Subcutaneous abdominal adipose tissue (tissue), 5 donors: ENCODE measurements around the gene SYNGR3.
A peak's percentile ranks its signal among the peaks of the same experiment; 100 is the strongest.
"Not testable (repeated sequence)": the region's sequence is repeated elsewhere in the genome, so short reads cannot be mapped to it uniquely, and the experiment has no call there.

Experiments
- H3K27ac ChIP-seq: one replicate; pipeline ENCODE4 v1.7.0; 2013; ENCODE audit warnings: low read depth, mild to moderate bottlenecking, inconsistent platforms, low read length, moderate library complexity
- H3K27me3 ChIP-seq, 5 donors: one replicate each; pipeline ENCODE4 v1.7.0; 2013; ENCODE audit warnings: low read length in 5 of 5, inconsistent platforms in 1 of 5; ENCODE audit not compliant: control insufficient read depth in 5 of 5, insufficient read depth in 4 of 5
- H3K36me3 ChIP-seq, 5 donors: one replicate each; pipeline ENCODE4 v1.7.0; 2013; ENCODE audit warnings: low read length in 5 of 5; ENCODE audit not compliant: control insufficient read depth in 5 of 5, insufficient read depth in 5 of 5
- H3K4me1 ChIP-seq, 5 donors: one replicate each; pipeline ENCODE4 v1.7.0; 2013; ENCODE audit warnings: low read length in 5 of 5, mild to moderate bottlenecking in 3 of 5, moderate library complexity in 1 of 5; ENCODE audit not compliant: control insufficient read depth in 5 of 5, insufficient read depth in 5 of 5
- H3K4me3 ChIP-seq, 5 donors: one replicate each; pipeline ENCODE4 v1.7.0; 2013; ENCODE audit warnings: low read length in 5 of 5, low read depth in 1 of 5
- H3K9ac ChIP-seq, 5 donors: one replicate each; pipeline ENCODE4 v1.7.0; 2013; ENCODE audit warnings: low read length in 5 of 5, mild to moderate bottlenecking in 4 of 5, moderate library complexity in 3 of 5
- H3K9me3 ChIP-seq, 5 donors: one replicate each; pipeline ENCODE4 v1.7.0; 2013; ENCODE audit warnings: low read length in 5 of 5; ENCODE audit not compliant: control insufficient read depth in 5 of 5
- donor health status: healthy.
- donor health status: healthy.
- donor health status: healthy.
- donor health status: healthy.
- donor health status: healthy.

SYNGR3 gene

DNA sequence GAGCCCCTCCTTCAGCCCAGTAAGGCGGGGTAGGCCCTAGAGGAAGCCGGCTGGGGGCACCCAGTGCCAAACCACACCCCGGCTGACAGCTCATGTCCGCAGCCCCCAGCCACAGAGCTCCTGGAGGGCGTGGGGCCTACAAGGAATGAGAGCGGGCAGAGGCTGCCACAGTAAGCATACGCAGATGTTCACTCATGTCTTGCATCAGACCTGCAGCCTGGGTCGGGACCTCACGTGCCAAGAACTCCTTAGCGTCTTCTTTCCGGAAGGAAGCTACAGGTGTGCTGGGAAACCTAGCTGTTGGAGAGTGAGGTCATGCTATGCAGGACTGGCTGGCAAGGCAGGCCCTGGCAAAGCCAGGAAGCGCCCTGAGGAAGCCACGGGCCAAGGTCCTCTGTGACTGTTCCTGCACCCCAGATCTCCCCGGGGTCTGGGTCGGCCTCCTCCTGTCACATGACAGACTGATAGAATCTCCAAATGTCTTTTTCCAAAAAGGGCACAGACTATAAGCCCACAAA, 18.3 kb downstream of the SYNGR3 start:
- Histone ChIP-seq H3K27me3 (no peaks in the 10 kb centered on the region), H3K27ac (peak overlapping the region; percentile 79), H3K36me3 (peaks cover 0 to 5% (median 5%) of the 10 kb centered on the region in 5 donors), H3K9ac (peak overlapping the region; percentile 53 to 90 (median 60)), H3K4me3 (peak overlapping the region in 4 of 5 donors; percentile 38 to 77 (median 62)), H3K9me3 (no peaks in the 10 kb centered on the region), H3K4me1 (peaks cover 17 to 70% (median 66%) of the 10 kb centered on the region in 5 donors)

DNA sequence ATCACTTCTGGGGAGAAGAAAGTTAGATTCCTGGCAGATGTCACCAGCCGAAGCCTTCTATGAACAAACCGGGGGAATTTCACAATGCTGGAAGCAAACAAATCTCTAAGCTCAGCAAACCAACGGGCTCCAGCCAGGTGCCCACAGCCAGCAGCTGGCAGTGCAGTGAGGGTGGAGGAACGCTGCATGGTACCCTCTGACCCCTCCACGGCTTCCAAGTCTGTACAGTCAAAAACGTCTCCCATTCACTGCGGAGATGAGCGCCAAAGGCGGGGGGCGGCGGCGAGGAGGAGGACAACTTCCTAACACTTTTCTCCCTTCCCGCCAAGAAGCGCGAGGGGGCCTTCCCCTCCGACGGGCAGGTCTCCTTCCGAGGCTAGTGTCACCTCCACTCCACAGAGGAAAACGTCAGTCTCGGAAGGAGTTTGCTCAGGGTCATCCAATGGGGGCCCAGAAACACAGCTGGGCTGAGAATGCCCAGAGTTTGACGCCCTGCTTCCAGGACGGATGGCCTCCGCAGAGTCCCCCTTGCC, 18.9 kb downstream of the SYNGR3 start:
- peaks cover 17 to 64% (median 62%) of the 10 kb centered on the region in 5 donors for H3K4me1 ChIP-seq
- H3K36me3 ChIP-seq = no peaks in the 10 kb centered on the region
- peak overlapping the region; percentile 68 to 95 (median 87) for H3K9ac ChIP-seq

DNA sequence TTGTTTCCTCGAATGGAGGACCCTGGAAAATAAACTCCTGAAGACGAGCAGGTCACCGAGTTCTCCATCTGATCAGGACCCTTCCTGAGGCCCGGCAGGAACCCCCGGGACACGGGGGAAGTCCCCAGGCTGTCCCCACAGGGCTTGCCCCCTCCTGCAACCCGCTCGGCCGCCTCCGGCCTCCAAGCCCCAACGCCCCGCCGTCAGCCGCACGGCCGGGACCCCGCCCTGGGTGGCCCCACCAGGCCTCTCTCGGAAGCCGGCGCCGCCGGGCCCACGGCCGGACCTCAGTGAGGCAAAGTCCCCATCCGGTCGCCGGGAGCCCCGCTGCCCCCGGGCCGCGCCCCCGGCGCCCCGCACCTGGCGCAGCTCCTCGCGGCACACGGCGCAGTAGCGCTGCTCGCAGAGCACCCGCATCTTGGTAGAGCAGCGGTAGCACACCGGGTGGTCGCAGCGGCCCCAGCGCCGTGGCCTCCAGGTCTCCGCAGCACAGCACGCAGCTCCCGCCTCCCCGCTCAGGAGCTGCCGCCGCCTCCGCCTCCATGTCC, 19.5 kb downstream of the SYNGR3 start:
- Histone ChIP-seq H3K27ac (peak overlapping the region; percentile 79), H3K27me3 (no peaks in the 10 kb centered on the region), H3K9ac (peak overlapping the region; percentile 68 to 95 (median 87)), H3K4me1 (peaks cover 17 to 59% (median 57%) of the 10 kb centered on the region in 5 donors), H3K36me3 (no peaks in the 10 kb centered on the region), H3K9me3 (no peaks in the 10 kb centered on the region), H3K4me3 (peak overlapping the region; percentile 72 to 79 (median 73))

More for the DNA sequence above, 18.9 kb downstream of the SYNGR3 start:
- Histone ChIP-seq H3K4me3 (peak overlapping the region; percentile 72 to 79 (median 73)), H3K27ac (peak overlapping the region; percentile 79), H3K27me3 (no peaks in the 10 kb centered on the region), H3K9me3 (no peaks in the 10 kb centered on the region)

- Histone ChIP-seq H3K9ac (peak within 1 kb of the TSS; percentile 68 to 95 (median 87)), H3K27ac (peak within 1 kb of the TSS; percentile 81), H3K4me3 (peak within 1 kb of the TSS; percentile 72 to 89 (median 79)), H3K9me3 (no peaks in the 10 kb centered on the region), H3K36me3 (no peaks in the 10 kb centered on the region), H3K27me3 (no peaks in the 10 kb centered on the region), H3K4me1 (peaks cover 17 to 52% (median 50%) of the 10 kb centered on the region in 5 donors)
Measured at GRCh38 chr16:2009791-2010510, 20.2 kb downstream of the SYNGR3 start, which contains the start of gene ZNF598. Gene ZNF598, minus strand, starts transcription at chr16:2009821.

DNA sequence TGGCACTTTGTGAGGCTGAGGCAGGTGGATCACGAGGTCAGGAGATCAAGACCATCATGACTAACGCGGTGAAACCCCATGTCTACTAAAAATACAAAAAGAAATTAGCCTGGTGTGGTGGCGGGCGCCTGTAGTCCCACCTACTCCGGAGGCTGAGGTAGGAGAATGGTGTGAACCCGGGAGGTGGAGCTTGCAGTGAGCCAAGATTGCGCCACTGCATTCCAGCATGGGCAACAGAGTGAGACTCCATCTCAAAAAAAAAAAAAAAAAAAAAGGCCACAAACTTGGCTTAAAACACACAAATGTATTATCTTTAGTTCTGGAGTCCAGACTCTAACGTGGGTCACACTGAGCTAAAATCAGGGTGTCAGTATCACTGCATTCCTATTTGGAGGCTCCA, 22.0 kb downstream of the SYNGR3 start:
- not testable (repeated sequence) for H3K9ac ChIP-seq

DNA sequence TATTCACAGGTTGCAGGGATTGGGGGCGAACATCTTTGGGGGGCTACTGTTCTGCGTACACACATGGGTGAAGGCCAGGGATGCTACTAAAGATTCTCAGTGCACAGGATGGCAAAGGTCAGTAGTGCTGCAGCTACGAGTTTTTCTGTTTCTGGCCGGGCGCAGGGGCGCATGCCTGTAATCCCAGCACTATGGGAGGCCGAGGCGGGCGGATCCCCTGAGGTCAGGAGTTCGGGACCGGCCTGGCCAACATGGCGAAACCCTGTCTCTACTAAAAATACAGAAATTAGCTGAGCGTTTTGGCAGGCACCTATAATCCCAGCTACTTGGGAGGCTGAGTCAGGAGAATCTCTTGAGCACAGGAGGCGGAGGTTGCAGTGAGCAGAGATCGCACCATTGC, 23.8 kb downstream of the SYNGR3 start:
- H3K4me1 ChIP-seq = peaks cover 8 to 16% (median 15%) of the 10 kb centered on the region in 5 donors
- H3K4me3 ChIP-seq = no peak overlapping the region
- no peaks in the 10 kb centered on the region for H3K9me3 ChIP-seq
- no peak overlapping the region for H3K27ac ChIP-seq
- H3K9ac ChIP-seq = no peak overlapping the region
- peaks cover 0 to 9% (median 5%) of the 10 kb centered on the region in 5 donors for H3K27me3 ChIP-seq
- H3K36me3 ChIP-seq = no peaks in the 10 kb centered on the region

More for the DNA sequence above, 22.0 kb downstream of the SYNGR3 start:
- H3K9me3 ChIP-seq, H3K36me3 ChIP-seq, H3K27me3 ChIP-seq, H3K4me3 ChIP-seq, H3K27ac ChIP-seq: not testable (repeated sequence)
- peaks cover 17 to 34% (median 33%) of the 10 kb centered on the region in 5 donors for H3K4me1 ChIP-seq

GRCh38 chr16:2015117-2015946, 25.6 kb downstream of the SYNGR3 start:
- Histone ChIP-seq H3K9ac (no peak overlapping the region), H3K27ac (no peak overlapping the region)

DNA sequence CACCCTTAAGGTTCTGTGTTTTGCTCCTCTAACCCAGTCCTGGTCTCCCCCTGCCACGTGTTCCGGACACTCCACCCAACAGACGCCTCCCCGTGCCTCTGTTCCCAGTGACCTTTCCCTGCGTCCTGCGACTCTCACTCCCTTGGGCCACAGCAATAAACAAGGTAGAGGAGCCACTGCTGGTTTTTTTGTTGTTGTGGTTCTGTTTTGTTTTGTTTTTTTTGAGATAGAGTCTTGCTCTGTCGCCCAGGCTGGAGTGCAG, 26.1 kb downstream of the SYNGR3 start:
- Histone ChIP-seq H3K36me3 (no peaks in the 10 kb centered on the region), H3K9me3 (no peaks in the 10 kb centered on the region), H3K27ac (no peak overlapping the region), H3K4me1 (peaks cover 0 to 12% (median 7%) of the 10 kb centered on the region in 5 donors), H3K4me3 (no peak overlapping the region), H3K9ac (no peak overlapping the region), H3K27me3 (peaks cover 12 to 30% (median 28%) of the 10 kb centered on the region in 5 donors)

More at GRCh38 chr16:2015117-2015946, 25.6 kb downstream of the SYNGR3 start:
- peaks cover 8 to 24% (median 22%) of the 10 kb centered on the region in 5 donors for H3K27me3 ChIP-seq
- H3K9me3 ChIP-seq = no peaks in the 10 kb centered on the region
- no peak overlapping the region for H3K4me3 ChIP-seq
- no peaks in the 10 kb centered on the region for H3K36me3 ChIP-seq
- peaks cover 3 to 14% (median 9%) of the 10 kb centered on the region in 5 donors for H3K4me1 ChIP-seq

DNA sequence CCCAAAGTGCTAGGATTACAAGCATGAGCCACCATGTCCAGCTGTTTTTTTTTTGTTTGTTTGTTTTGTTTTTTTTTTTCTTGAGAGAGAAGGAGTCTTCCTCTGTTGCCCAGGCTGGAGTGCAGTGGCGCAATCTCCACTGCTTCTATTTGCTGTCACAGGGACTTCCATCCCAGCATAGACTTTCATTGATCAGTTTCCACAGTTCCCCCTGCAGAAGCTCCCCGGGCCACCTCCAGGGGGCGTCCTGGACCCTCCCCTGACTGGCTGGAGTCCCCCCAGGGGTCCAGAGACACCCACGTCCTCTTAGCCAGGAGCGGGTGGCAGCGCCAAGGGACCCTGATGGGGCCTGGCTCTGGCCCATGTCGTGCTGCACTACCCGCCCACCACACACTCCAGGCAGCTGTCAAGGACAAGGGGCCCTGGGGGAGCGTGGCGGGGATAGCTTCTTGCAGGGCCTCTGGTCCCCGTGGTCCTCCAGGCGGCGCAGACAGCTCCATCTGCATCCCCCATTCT, 26.7 kb downstream of the SYNGR3 start:
- Histone ChIP-seq H3K9ac (no peak overlapping the region), H3K9me3 (no peaks in the 10 kb centered on the region), H3K4me3 (no peak overlapping the region), H3K27ac (no peak overlapping the region), H3K36me3 (no peaks in the 10 kb centered on the region), H3K4me1 (peaks cover 0 to 12% (median 7%) of the 10 kb centered on the region in 5 donors), H3K27me3 (peaks cover 13 to 33% (median 30%) of the 10 kb centered on the region in 5 donors)
